Aorta (tissue), 5 donors: Measurements from ENCODE around the gene FAM171A1. TPM values are rescaled to one million over a fixed set of nuclear protein-coding genes. Genes with fewer than 3 reads are reported as not detected.

Experiments
- ATAC-seq: fragments of 200-7000 bp; cut with Tn5 transposase; one replicate; pipeline ENCODE4 v1.9.1; 2022; ENCODE audit warnings: moderate library complexity; ENCODE audit not compliant: low FRiP score
- DNase-seq, 2 donors: peaks; one replicate each; pipeline ENCODE4 v3.0.0-alpha.2; 2020
- H3K27ac ChIP-seq, 2 donors: one replicate each; pipeline ENCODE4 v1.5.1; 2013; ENCODE audit warnings: low read length in 2 of 2, mild to moderate bottlenecking in 2 of 2, moderate library complexity in 2 of 2, control low read depth in 1 of 2, inconsistent platforms in 1 of 2, low read depth in 1 of 2
- H3K27me3 ChIP-seq, 2 donors: one replicate each; pipeline ENCODE4 v1.6.1; 2013; ENCODE audit warnings: control low read depth in 1 of 2, low read length in 1 of 2, mild to moderate bottlenecking in 1 of 2, moderate library complexity in 1 of 2; ENCODE audit not compliant: insufficient read depth in 2 of 2, control insufficient read depth in 1 of 2
- H3K36me3 ChIP-seq, 2 donors: one replicate each; pipeline ENCODE4 v1.6.1; 2013; ENCODE audit warnings: control low read depth in 1 of 2, low read length in 1 of 2, mild to moderate bottlenecking in 1 of 2; ENCODE audit not compliant: insufficient read depth in 2 of 2, control insufficient read depth in 1 of 2
- H3K4me1 ChIP-seq, 2 donors: one replicate each; pipeline ENCODE4 v1.6.1; 2013; ENCODE audit warnings: low read length in 2 of 2, control low read depth in 1 of 2, mild to moderate bottlenecking in 1 of 2, moderate library complexity in 1 of 2; ENCODE audit not compliant: insufficient read depth in 2 of 2, control insufficient read depth in 1 of 2
- H3K4me3 ChIP-seq, 2 donors: one replicate each; pipeline ENCODE4 v1.5.1; 2013; ENCODE audit warnings: low read length in 2 of 2, control low read depth in 1 of 2, mild to moderate bottlenecking in 1 of 2
- H3K9me3 ChIP-seq: one replicate; pipeline ENCODE4 v1.6.1; 2013; ENCODE audit warnings: mild to moderate bottlenecking, low read length; ENCODE audit not compliant: control insufficient read depth
- WGBS, 2 donors: extraction: QIAGEN DNeasy Blood & Tissue Kit; methylation state at CpG; one replicate each; pipeline ENCODE4 v1.1.7; 2013; 5-methylcytosine and 5-hydroxymethylcytosine counted together
- intact Hi-C, 2 donors: fragments of 100-400 bp; cut with DNase I; formaldehyde crosslinking; loops; one replicate each; pipeline versions ENCODE4 v1.14.2 to v1.15.0; 2022
- polyA plus RNA-seq, 2 donors: library from polyadenylated mRNA; stranded (reverse); fragments of 200-250 nt; gene quantifications; one replicate each; pipeline ENCODE4 v1.2.3, GENCODE V29; 2013
- total RNA-seq, 2 donors: library from RNA; stranded (reverse); fragmentation: NEBNext Ultra II Directional; extraction: Animal tissue kit (Norgen Biotek cat#: 25700); gene quantifications; one replicate each; pipeline ENCODE4 v1.2.1, GENCODE V29; 2021
- donor health status: healthy with polysubstance abuse.
- donor health status: Bipolar disorder and iron deficiency.
- donor health status: DM: no; HTN: no; CAD: no.
- donor health status: DM: no; HTN: no; CAD: no.
- donor health status: DM: yes; HTN: yes; CAD: no.

FAM171A1 gene
- total and polyA plus RNA-seq, 4 donors: 2.8 to 21.4 (median 7.6) TPM

DNA sequence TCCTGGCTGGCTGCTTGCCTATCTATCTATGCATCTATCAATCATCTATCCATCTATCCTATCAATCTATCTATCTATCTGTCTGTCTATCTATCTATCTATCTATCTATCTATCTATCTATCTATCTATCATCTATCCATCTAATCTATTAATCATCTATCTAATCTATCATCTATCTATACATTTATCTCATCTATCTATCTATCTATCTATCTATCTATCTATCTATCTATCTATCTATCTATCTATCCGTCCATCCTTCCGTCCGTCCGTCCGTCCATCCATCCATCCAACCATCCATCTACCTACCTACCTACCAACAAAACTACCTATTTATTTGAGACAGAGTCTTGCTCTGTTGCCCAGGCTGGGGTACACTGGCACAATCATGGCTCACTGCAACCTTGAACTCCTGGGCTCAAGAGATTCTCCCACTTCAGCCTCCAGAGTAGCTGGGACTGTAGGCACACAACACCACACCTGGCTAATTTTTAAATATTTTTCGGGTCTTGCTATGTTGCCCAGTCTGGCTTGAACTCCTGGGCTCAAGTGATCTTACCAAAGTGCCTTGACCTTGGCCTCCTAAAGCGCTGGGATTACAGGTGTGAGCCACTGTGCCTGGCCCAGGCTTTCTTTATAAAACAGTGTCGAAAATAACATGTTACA lies 107.3 kb downstream of the FAM171A1 start:
- no peak for DNase-seq
- H3K36me3 ChIP-seq: no peaks in the 10 kb centered on the region
- WGBS, 2 donors: 95 to 96% methylated on average over 8 of the region's 8 CpGs
- no peaks in the 10 kb centered on the region for H3K4me1 ChIP-seq
- intact Hi-C loops: no loop called here
- H3K9me3 ChIP-seq: no peaks in the 10 kb centered on the region
- H3K27ac ChIP-seq: no peak overlapping the region
- H3K27me3 ChIP-seq: no peaks in the 10 kb centered on the region
- H3K4me3 ChIP-seq: no peak overlapping the region
- ATAC-seq: no peak

DNA sequence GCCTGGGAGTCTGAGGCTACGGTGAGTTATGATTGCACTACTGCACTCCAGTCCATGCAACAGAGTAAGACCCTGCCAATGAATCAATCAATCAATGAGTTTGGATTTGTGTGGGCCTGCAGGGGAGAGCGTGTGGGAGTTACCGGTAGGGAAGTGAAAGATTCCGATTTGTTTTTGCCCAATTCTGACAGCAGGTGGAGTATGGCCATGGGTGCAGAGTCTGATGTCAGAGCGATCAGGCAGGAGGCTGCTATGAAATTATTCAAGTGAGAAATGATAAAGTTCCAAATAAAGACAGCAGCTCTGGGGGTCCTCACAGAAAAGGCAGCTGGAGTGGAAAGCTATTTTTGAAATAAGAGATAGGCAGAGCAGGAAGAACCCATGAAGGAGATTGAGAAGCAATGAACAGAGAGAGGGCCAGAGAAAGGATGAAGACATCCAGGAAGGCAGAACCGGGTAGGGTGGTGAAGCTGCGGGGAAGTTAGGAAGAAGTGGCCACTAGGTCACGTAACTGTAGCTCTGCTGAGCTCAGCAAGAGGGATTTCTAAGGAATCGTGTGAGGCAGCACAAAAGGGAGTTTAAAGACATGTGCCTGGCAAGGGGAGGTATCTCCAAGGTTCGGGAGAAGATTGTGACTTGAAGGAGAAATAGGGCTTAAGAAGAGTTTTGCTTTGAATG lies 108.9 kb downstream of the FAM171A1 start:
- Histone ChIP-seq H3K4me3 (no peak overlapping the region), H3K4me1 (no peaks in the 10 kb centered on the region), H3K27me3 (no peaks in the 10 kb centered on the region), H3K36me3 (no peaks in the 10 kb centered on the region), H3K27ac (no peak overlapping the region), H3K9me3 (no peaks in the 10 kb centered on the region)
- intact Hi-C loops: no loop called here
- ATAC-seq: peak; percentile 66
- WGBS, 2 donors: 23 to 24% methylated on average over 10 of the region's 10 CpGs
- DNase-seq: no peak

DNA sequence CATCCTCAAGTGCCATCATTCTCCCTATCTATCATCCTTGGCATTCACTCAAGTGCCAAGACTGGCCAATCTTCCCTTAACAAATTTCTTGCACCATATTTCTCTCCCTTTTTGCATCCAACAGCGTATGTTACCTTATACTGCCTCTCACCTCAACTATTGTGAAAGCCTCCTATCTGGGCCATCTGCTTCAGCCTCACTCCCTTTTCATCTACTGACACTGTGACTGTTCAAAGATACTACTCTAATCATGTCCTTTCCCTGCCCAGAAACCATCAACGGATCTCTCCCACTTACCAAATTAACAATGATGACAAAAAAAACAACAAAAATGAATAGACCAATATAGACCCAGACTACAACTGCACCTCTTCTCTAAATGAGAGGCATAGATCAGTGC lies 112.0 kb downstream of the FAM171A1 start:
- H3K36me3 ChIP-seq: no peaks in the 10 kb centered on the region
- H3K27ac ChIP-seq: no peak overlapping the region
- no peak for ATAC-seq
- no peak for DNase-seq
- intact Hi-C loops: no loop called here
- no peak overlapping the region for H3K4me3 ChIP-seq
- 96 to 98% methylated on average over 2 of the region's 2 CpGs for WGBS, 2 donors
- H3K4me1 ChIP-seq: no peaks in the 10 kb centered on the region
- no peaks in the 10 kb centered on the region for H3K27me3 ChIP-seq
- H3K9me3 ChIP-seq: no peaks in the 10 kb centered on the region

DNA sequence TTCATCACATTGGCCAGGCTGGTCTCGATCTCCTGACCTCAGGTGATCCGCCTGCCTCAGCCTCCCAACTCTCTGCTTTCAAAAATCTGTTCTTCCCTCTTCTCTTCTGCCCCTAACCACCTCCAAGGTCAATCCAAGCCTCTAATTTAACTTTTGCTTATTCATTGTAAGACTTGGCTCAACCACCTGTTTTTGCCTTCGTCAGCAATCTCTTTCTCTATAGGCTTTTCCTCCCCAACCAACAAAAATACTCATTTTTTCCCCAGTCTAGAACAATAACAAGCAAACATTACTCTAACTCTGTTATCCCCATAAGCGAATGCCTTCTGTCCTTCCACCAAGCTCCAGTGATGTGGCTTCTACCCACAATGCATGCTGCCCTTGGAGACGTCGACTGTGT lies 112.8 kb downstream of the FAM171A1 start:
- intact Hi-C loops: no loop called here
- Histone ChIP-seq H3K27ac (no peak overlapping the region), H3K27me3 (no peaks in the 10 kb centered on the region), H3K4me3 (no peak overlapping the region), H3K9me3 (no peaks in the 10 kb centered on the region), H3K36me3 (no peaks in the 10 kb centered on the region), H3K4me1 (no peaks in the 10 kb centered on the region)
- 96% methylated on average over 6 of the region's 6 CpGs for WGBS, 2 donors
- DNase-seq: no peak
- no peak for ATAC-seq

DNA sequence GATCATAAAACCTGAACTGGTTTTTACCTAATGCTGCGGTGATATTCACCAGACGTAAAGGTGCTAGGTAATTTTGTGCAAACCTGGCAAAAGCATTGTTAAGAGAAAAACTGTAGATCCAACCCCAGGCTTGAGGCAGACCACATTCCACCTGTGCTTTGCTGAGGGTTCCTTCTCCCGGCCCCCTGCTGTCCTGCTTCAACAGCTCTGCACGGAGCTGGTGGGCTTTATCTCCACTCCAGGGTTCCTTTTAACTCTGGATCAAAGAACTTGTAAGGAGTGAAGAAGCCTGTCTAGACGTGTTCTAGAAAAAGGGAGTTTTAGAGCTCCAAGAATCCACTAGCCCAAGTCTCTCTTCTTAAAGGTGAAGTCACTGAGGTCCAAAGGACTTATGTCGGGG lies 115.1 kb downstream of the FAM171A1 start:
- WGBS, 2 donors: 89 to 93% methylated on average over 6 of the region's 6 CpGs
- Histone ChIP-seq H3K4me3 (no peak overlapping the region), H3K27me3 (no peaks in the 10 kb centered on the region), H3K4me1 (no peaks in the 10 kb centered on the region), H3K36me3 (no peaks in the 10 kb centered on the region), H3K27ac (no peak overlapping the region), H3K9me3 (no peaks in the 10 kb centered on the region)
- ATAC-seq (no peak), DNase-seq (no peak)
- intact Hi-C loops: no loop called here

DNA sequence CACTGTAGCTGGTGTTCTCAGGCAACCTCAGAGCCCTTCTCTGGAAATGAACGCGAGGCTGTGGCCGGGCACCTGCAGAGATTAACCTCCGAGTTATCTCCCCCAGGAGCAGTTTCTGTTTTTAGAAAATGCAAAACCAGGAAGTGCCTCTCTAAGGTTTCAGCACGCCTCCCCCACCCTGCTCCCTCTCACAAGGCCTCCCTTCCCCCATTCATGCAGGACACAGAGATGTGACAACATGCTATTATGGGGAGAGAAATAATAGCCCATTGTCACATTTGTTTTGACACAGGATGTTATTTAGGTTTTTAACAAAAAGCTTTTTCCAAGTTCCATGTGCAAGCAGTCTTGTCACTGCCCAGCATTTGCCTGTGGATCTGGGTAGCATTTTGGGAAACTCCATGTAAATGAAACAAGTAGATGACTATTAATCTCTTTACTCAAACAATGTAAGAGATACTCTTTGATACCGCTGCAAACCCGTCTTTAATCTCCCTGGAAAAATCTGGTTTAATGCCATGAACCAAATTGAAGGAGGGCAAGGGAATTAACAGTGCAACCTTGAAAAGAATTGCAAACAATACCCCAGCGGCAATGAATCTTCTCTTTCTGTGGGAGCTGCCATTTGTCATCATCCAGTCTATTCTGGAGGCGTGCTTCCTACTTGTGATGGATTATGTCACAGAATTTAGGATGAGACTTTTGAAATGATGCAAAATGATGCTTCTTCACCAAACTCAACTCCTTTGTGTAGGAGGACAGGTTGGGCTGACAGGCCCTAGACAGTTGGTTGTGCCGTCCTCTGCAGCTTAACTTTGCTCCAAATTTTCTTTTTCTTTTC lies 116.1 kb downstream of the FAM171A1 start:
- Histone ChIP-seq H3K36me3 (no peaks in the 10 kb centered on the region), H3K4me1 (no peaks in the 10 kb centered on the region), H3K4me3 (no peak overlapping the region), H3K9me3 (no peaks in the 10 kb centered on the region), H3K27ac (no peak overlapping the region), H3K27me3 (no peaks in the 10 kb centered on the region)
- ATAC-seq (no peak), DNase-seq (no peak)
- intact Hi-C loops: no loop called here
- WGBS, 2 donors: 84 to 86% methylated on average over 10 of the region's 10 CpGs

DNA sequence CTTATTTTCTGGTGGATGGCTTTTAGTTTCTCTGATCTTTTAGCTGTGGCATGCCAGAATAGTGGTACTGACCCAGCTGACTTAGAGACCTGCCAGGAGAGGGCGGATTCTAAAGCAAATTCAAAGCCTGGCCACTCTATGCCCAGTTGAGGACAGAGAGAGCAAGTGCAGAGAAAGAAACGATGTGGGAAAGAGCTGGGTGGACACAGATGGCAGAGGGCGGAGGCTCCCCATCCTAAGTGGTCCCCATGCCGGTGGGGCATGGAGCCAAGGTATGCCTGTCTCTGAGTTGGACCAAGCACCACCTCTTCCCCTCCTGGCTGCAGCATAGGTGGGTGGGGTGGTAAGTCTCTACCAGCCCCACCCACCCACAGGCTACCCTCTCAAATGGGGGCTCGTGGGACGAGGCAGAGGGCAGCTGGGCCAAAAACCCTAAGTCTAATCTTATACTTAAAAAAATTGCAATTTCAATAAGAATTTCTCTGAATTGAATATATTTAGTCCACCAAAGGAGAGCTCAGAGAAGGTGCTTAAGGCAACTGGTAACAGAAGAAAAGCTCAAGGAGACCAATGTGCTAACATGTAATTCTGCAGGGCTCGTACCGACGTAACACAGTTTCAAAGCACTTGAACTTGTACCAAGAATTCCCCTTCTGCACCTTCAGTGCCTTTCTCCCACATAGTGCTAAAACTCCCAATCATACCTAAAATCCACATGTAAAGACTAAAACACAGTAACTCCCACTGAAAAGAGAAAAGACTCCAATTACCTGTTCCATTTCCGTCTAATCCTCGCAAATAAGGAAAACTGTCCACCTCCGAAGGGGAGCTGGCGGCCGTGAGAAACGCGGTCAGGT lies 116.9 kb downstream of the FAM171A1 start:
- Histone ChIP-seq H3K4me1 (no peaks in the 10 kb centered on the region), H3K9me3 (no peaks in the 10 kb centered on the region), H3K4me3 (no peak overlapping the region), H3K27ac (no peak overlapping the region), H3K36me3 (no peaks in the 10 kb centered on the region), H3K27me3 (no peaks in the 10 kb centered on the region)
- intact Hi-C loops: no loop called here
- 90 to 91% methylated on average over 16 of the region's 16 CpGs for WGBS, 2 donors
- DNase-seq (no peak), ATAC-seq (no peak)

DNA sequence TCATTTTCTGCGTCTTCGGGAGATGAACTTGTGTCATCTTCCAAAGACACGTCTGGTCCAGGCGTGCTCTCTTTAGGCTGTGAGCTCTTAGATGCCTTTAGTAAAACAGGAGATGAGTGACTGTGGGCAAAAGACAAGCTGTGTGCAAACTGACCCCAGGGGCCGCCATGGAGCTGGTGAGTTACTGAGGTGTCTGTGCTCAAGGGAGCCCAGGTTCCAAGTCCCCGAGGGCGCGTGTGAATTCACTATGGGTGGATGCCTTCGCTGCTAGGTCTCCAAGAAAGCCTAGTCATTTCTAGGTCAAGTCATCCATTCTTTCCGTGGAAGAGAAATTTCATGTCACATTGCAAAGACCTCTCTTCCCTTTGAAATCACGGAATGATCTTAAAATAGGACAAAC lies 118.7 kb downstream of the FAM171A1 start:
- DNase-seq: no peak
- intact Hi-C loops: no loop called here
- 95 to 96% methylated on average over 11 of the region's 11 CpGs for WGBS, 2 donors
- no peak for ATAC-seq
- no peaks in the 10 kb centered on the region for H3K27me3 ChIP-seq
- H3K4me3 ChIP-seq: no peak overlapping the region
- H3K4me1 ChIP-seq: no peaks in the 10 kb centered on the region
- no peak overlapping the region for H3K27ac ChIP-seq
- H3K9me3 ChIP-seq: no peaks in the 10 kb centered on the region
- no peaks in the 10 kb centered on the region for H3K36me3 ChIP-seq
